Esophagus squamous epithelium (tissue), 5 donors: Measurements from ENCODE around the gene SSC5D. TPM values are rescaled to one million over a fixed set of nuclear protein-coding genes. Genes with fewer than 3 reads are reported as not detected.

Source experiments
- DNase-seq: peaks from one replicate; lab custom pipeline; 2025; lab: John Stamatoyannopoulos, UW
- H3K27ac ChIP-seq, 4 donors: fragments of 200-600 bp; sonication (generic); one replicate each; pipeline ENCODE4 v1.5.1; 2016 to 2019; ENCODE audit warnings: mild to moderate bottlenecking in 1 of 4
- H3K27me3 ChIP-seq, 4 donors: fragments of 200-600 bp; sonication (generic); 1 replicate in 3 of 4; 2 replicates in 1 of 4; pipeline versions ENCODE4 v1.5.1 to v1.6.0; 2017 to 2021; ENCODE audit warnings: antibody characterized with exemption in 1 of 4
- H3K36me3 ChIP-seq, 3 donors: fragments of 200-600 bp; sonication (generic); one replicate each; pipeline ENCODE4 v1.5.1; 2016 to 2019
- H3K4me1 ChIP-seq, 3 donors: fragments of 200-600 bp; sonication (generic); one replicate each; pipeline ENCODE4 v1.5.1; 2017 to 2019
- H3K4me3 ChIP-seq, 4 donors: fragments of 200-600 bp; sonication (generic); 1 replicate in 3 of 4; 2 replicates in 1 of 4; pipeline ENCODE4 v1.5.1; 2016 to 2019; ENCODE audit warnings: mild to moderate bottlenecking in 2 of 4, moderate library complexity in 1 of 4
- H3K9me3 ChIP-seq, 3 donors: fragments of 200-600 bp; sonication (generic); one replicate each; pipeline ENCODE4 v1.5.1; 2016 to 2019
- CTCF ChIP-seq, 6 experiments: fragments of 450-650 bp in 4 of 6; fragments of 200-600 bp in 2 of 6; sonication (generic) in 2 of 6; IDR thresholded peaks; one replicate each; pipeline ENCODE4 v1.5.1; 2016 to 2019; ENCODE audit warnings: antibody characterized with exemption in 6 of 6, mild to moderate bottlenecking in 4 of 6, moderate library complexity in 4 of 6
- POLR2A ChIP-seq, 4 donors: fragments of 450-650 bp; IDR thresholded peaks; one replicate each; pipeline ENCODE4 v1.6.1; 2017; ENCODE audit warnings: antibody characterized with exemption in 4 of 4, mild to moderate bottlenecking in 4 of 4, moderate library complexity in 3 of 4
- WGBS, 2 donors: methylation state at CpG; one replicate each; pipeline ENCODE4 v1.1.5; 2018; 5-methylcytosine and 5-hydroxymethylcytosine counted together
- intact Hi-C: fragments of 100-400 bp; cut with DNase I; formaldehyde crosslinking; loops from one replicate; pipeline ENCODE4 v1.15.0; 2022
- total RNA-seq, 4 donors: library from RNA; depleted of rRNA; stranded (reverse); fragments of >200 nt; gene quantifications; one replicate each; pipeline ENCODE4 v1.1.0, GENCODE V29; 2016
- donor health status: DM: yes; HTN: yes; CAD: no.

Gene SSC5D
- total RNA-seq, 4 donors from 2014 or later, result 0.40 to 5.0 (median 0.68) TPM

- Histone ChIP-seq H3K27me3 (peaks cover 0 to 38% (median 0%) of the 10 kb centered on the region in 4 donors), H3K9me3 (no peaks in the 10 kb centered on the region), H3K4me1 (peaks cover 0 to 18% (median 11%) of the 10 kb centered on the region in 3 donors), H3K27ac (no peak overlapping the region), H3K4me3 (no peak overlapping the region), H3K36me3 (no peaks in the 10 kb centered on the region)
- DNase-seq, result no peak
- TF ChIP-seq CTCF (IDR thresholded peaks at IDR 0.05) (no peak), POLR2A (IDR thresholded peaks at IDR 0.05) (no peak)
- 85 to 88% methylated on average over 7 of the region's 7 CpGs for WGBS, 2 donors
- intact Hi-C loops, result no loop called here
Measured at GRCh38 chr19:55542292-55542855, 54.1 kb downstream of the SSC5D start.

GRCh38 chr19:55543567-55543966, 55.3 kb downstream of the SSC5D start:
- H3K27ac ChIP-seq, result no peak overlapping the region
- H3K4me1 ChIP-seq, result peaks cover 0 to 26% (median 13%) of the 10 kb centered on the region in 3 donors
- no peak overlapping the region for H3K4me3 ChIP-seq
- no peaks in the 10 kb centered on the region for H3K9me3 ChIP-seq
- no peak for DNase-seq
- 44 to 71% methylated on average over 4 to 5 of the region's 5 CpGs for WGBS, 2 donors
- no peak for TF ChIP-seq CTCF (IDR thresholded peaks at IDR 0.05)
- no peak for TF ChIP-seq POLR2A (IDR thresholded peaks at IDR 0.05)
- peaks cover 0 to 45% (median 0%) of the 10 kb centered on the region in 4 donors for H3K27me3 ChIP-seq
- intact Hi-C loops, result no loop called here
- H3K36me3 ChIP-seq, result no peaks in the 10 kb centered on the region

GRCh38 chr19:55544014-55544413, 55.8 kb downstream of the SSC5D start:
- no peak overlapping the region for H3K27ac ChIP-seq
- no peak for DNase-seq
- no peaks in the 10 kb centered on the region for H3K36me3 ChIP-seq
- H3K4me1 ChIP-seq, result peaks cover 0 to 26% (median 13%) of the 10 kb centered on the region in 3 donors
- H3K27me3 ChIP-seq, result peaks cover 0 to 47% (median 0%) of the 10 kb centered on the region in 4 donors
- no peak overlapping the region for H3K4me3 ChIP-seq
- WGBS, 2 donors, result 75 to 82% methylated on average over 5 to 9 of the region's 15 CpGs
- H3K9me3 ChIP-seq, result no peaks in the 10 kb centered on the region
- intact Hi-C loops, result no loop called here
- no peak for TF ChIP-seq POLR2A (IDR thresholded peaks at IDR 0.05)
- no peak for TF ChIP-seq CTCF (IDR thresholded peaks at IDR 0.05)

GRCh38 chr19:55544776-55545439, 56.7 kb downstream of the SSC5D start:
- Histone ChIP-seq H3K27ac (no peak overlapping the region), H3K4me1 (peaks cover 0 to 32% (median 17%) of the 10 kb centered on the region in 3 donors), H3K36me3 (no peaks in the 10 kb centered on the region), H3K4me3 (no peak overlapping the region), H3K27me3 (peaks cover 0 to 53% (median 0%) of the 10 kb centered on the region in 4 donors), H3K9me3 (no peaks in the 10 kb centered on the region)
- DNase-seq, result no peak
- TF ChIP-seq POLR2A (IDR thresholded peaks at IDR 0.05) (no peak), CTCF (IDR thresholded peaks at IDR 0.05) (no peak)
- intact Hi-C loops, result no loop called here
- WGBS, 2 donors, result 50 to 64% methylated on average over 5 to 9 of the region's 23 CpGs

GRCh38 chr19:55545443-55545842, 57.2 kb downstream of the SSC5D start, which contains the start of gene SBK3:
Gene SBK3 (minus strand): TSS chr19:55545543. CDS start chr19:55545543, 0 bp downstream.
- DNase-seq, result no peak
- H3K36me3 ChIP-seq, result no peaks in the 10 kb centered on the region
- H3K27ac ChIP-seq, result peak within 1 kb of the TSS in 3 of 4 donors; percentile 78 to 80 (median 80)
- no peak within 1 kb of the TSS for H3K4me3 ChIP-seq
- 84 to 92% methylated on average over 8 to 9 of the region's 10 CpGs for WGBS, 2 donors
- peaks cover 0 to 58% (median 0%) of the 10 kb centered on the region in 4 donors for H3K27me3 ChIP-seq
- intact Hi-C loops, result no loop called here
- peaks cover 0 to 36% (median 17%) of the 10 kb centered on the region in 3 donors for H3K4me1 ChIP-seq
- no peak for TF ChIP-seq CTCF (IDR thresholded peaks at IDR 0.05)
- TF ChIP-seq POLR2A (IDR thresholded peaks at IDR 0.05), result no peak
- no peaks in the 10 kb centered on the region for H3K9me3 ChIP-seq
